ENCODE results near the gene TUBGCP2. TPM values are rescaled to one million over a fixed set of nuclear protein-coding genes. Genes with fewer than 3 reads are reported as not detected.
A peak's percentile ranks its signal among the peaks of the same experiment; 100 is the strongest.

TUBGCP2 gene
- total and polyA plus RNA-seq, 3 donors from 2014 or later: 76.0 to 101 (median 84.3) TPM

GRCh38 chr10:133263674-133264073, 45.0 kb downstream of the TUBGCP2 start:
- Histone ChIP-seq H3K9me3 (no peaks in the 10 kb centered on the region), H3K27me3 (no peaks in the 10 kb centered on the region), H3K4me1 (no peaks in the 10 kb centered on the region), H3K27ac (no peak overlapping the region), H3K4me3 (no peak overlapping the region), H3K36me3 (ENCODE audit: low read depth, missing control alignments) (no peaks in the 10 kb centered on the region)
- WGBS, 2 donors: 86 to 90% methylated on average over 8 to 9 of the region's 10 CpGs
- intact Hi-C loops (cut with DNase I; ENCODE audit: low total_unique reads): no loop called here
- no peak for TF ChIP-seq CTCF (IDR thresholded peaks at IDR 0.05)
- no peak for DNase-seq

- intact Hi-C loops (cut with DNase I; ENCODE audit: low total_unique reads): no loop called here
- Histone ChIP-seq H3K9me3 (no peaks in the 10 kb centered on the region), H3K27ac (no peak overlapping the region), H3K4me1 (peaks cover 5% of the 10 kb centered on the region), H3K36me3 (ENCODE audit: low read depth, missing control alignments) (no peaks in the 10 kb centered on the region), H3K4me3 (no peak overlapping the region), H3K27me3 (no peaks in the 10 kb centered on the region)
- WGBS, 2 donors: 75 to 78% methylated on average over 8 to 13 of the region's 14 CpGs
- TF ChIP-seq POLR2A (IDR thresholded peaks at IDR 0.05): no peak
- DNase-seq: no peak
These were observed 46.0 kb downstream of the TUBGCP2 start for GRCh38 chr10:133262696-133263095.

GRCh38 chr10:133261726-133262325, 46.8 kb downstream of the TUBGCP2 start:
- Histone ChIP-seq H3K27me3 (no peaks in the 10 kb centered on the region), H3K4me3 (peak overlapping the region; percentile 70 to 83), H3K36me3 (ENCODE audit: low read depth, missing control alignments) (no peaks in the 10 kb centered on the region), H3K4me1 (peaks cover 14% of the 10 kb centered on the region), H3K9me3 (no peaks in the 10 kb centered on the region), H3K27ac (peak overlapping the region; percentile 67 to 82)
- TF ChIP-seq POLR2A (IDR thresholded peaks at IDR 0.05) (no peak), CTCF (IDR thresholded peaks at IDR 0.05) (no peak)
- peak; percentile 95 for DNase-seq
- intact Hi-C loops (cut with DNase I; ENCODE audit: low total_unique reads): no loop called here
- 2 to 4% methylated on average over 23 to 26 of the region's 79 CpGs for WGBS, 2 donors

- TF ChIP-seq CTCF (IDR thresholded peaks at IDR 0.05) (no peak), POLR2A (IDR thresholded peaks at IDR 0.05) (no peak)
- Histone ChIP-seq H3K4me3 (peak overlapping the region; percentile 70 to 83), H3K9me3 (no peaks in the 10 kb centered on the region), H3K27me3 (no peaks in the 10 kb centered on the region), H3K27ac (peak overlapping the region; percentile 67 to 82), H3K4me1 (peaks cover 17% of the 10 kb centered on the region), H3K36me3 (ENCODE audit: low read depth, missing control alignments) (no peaks in the 10 kb centered on the region)
- 0 to 24% methylated on average over 8 to 46 of the region's 50 CpGs for WGBS, 2 donors
- DNase-seq: peak; percentile 69
- intact Hi-C loops (cut with DNase I; ENCODE audit: low total_unique reads): no loop called here
These were observed 47.6 kb downstream of the TUBGCP2 start for GRCh38 chr10:133260895-133261725.

- H3K4me1 ChIP-seq: peaks cover 32% of the 10 kb centered on the region
- no peaks in the 10 kb centered on the region for H3K9me3 ChIP-seq
- H3K36me3 ChIP-seq (ENCODE audit: low read depth, missing control alignments): no peaks in the 10 kb centered on the region
- TF ChIP-seq POLR2A (IDR thresholded peaks at IDR 0.05): no peak
- TF ChIP-seq CTCF (IDR thresholded peaks at IDR 0.05): no peak
- no peaks in the 10 kb centered on the region for H3K27me3 ChIP-seq
- no peak overlapping the region for H3K4me3 ChIP-seq
- 78 to 84% methylated on average over 10 to 12 of the region's 12 CpGs for WGBS, 2 donors
- no peak for DNase-seq
- peak overlapping the region in 1 of 2 donors; percentile 41 for H3K27ac ChIP-seq
- intact Hi-C loops (cut with DNase I; ENCODE audit: low total_unique reads): no loop called here
These were observed 49.1 kb downstream of the TUBGCP2 start for GRCh38 chr10:133259602-133259989.

Measured in testis (tissue), 3 donors.